ENCODE results near the gene RFX8. TPM values are rescaled to one million over a fixed set of nuclear protein-coding genes. Genes with fewer than 3 reads are reported as not detected.

Gene RFX8
- polyA plus RNA-seq (2013, experiment 1 of 4), result not detected
- polyA plus RNA-seq (2013, experiment 2 of 4), result not detected
- polyA plus RNA-seq (2013, experiment 3 of 4), result not detected
- 0.28 TPM for polyA plus RNA-seq (2013, experiment 4 of 4)

GRCh38 chr2:101474731-101475384 is at the start of gene RFX8:
RFX8 (minus strand) TSS chr2:101475112; CDS start chr2:101466848, 8,264 bp downstream.
- H3K4me1 ChIP-seq (ENCODE audit: control insufficient read depth, insufficient read depth, low read length), result peaks cover 11% of the 10 kb centered on the region
- no peaks in the 10 kb centered on the region for H3K36me3 ChIP-seq (ENCODE audit: control insufficient read depth, insufficient read depth, low read length)
- WGBS, 2 experiments, result 66 to 67% methylated on average over 19 to 20 of the region's 20 CpGs
- H3K27me3 ChIP-seq (ENCODE audit: control insufficient read depth, insufficient read depth, low read length, poor library complexity, severe bottlenecking), result peaks cover 29% of the 10 kb centered on the region
- H3K27ac ChIP-seq (ENCODE audit: insufficient read depth, low read depth, low read length, poor library complexity, severe bottlenecking), result no peak within 1 kb of the TSS
- H3K9me3 ChIP-seq (ENCODE audit: control insufficient read depth, low read length), result no peaks in the 10 kb centered on the region
- peak within 1 kb of the TSS; percentile 47 for H3K4me3 ChIP-seq (ENCODE audit: insufficient read depth, low read depth, low read length)

GRCh38 chr2:101521487-101521886 is 46.6 kb upstream of the RFX8 start:
- Histone ChIP-seq H3K36me3 (ENCODE audit: control insufficient read depth, insufficient read depth, low read length) (no peaks in the 10 kb centered on the region), H3K9me3 (ENCODE audit: control insufficient read depth, low read length) (no peaks in the 10 kb centered on the region), H3K27ac (ENCODE audit: insufficient read depth, low read depth, low read length, poor library complexity, severe bottlenecking) (no peak overlapping the region), H3K27me3 (ENCODE audit: control insufficient read depth, insufficient read depth, low read length, poor library complexity, severe bottlenecking) (no peaks in the 10 kb centered on the region), H3K4me3 (ENCODE audit: insufficient read depth, low read depth, low read length) (no peak overlapping the region), H3K4me1 (ENCODE audit: control insufficient read depth, insufficient read depth, low read length) (no peaks in the 10 kb centered on the region)
- WGBS, 2 experiments, result 94 to 98% methylated on average over 8 of the region's 8 CpGs

- Histone ChIP-seq H3K27me3 (ENCODE audit: control insufficient read depth, insufficient read depth, low read length, poor library complexity, severe bottlenecking) (no peaks in the 10 kb centered on the region), H3K4me1 (ENCODE audit: control insufficient read depth, insufficient read depth, low read length) (no peaks in the 10 kb centered on the region), H3K4me3 (ENCODE audit: insufficient read depth, low read depth, low read length) (no peak overlapping the region), H3K27ac (ENCODE audit: insufficient read depth, low read depth, low read length, poor library complexity, severe bottlenecking) (no peak overlapping the region), H3K9me3 (ENCODE audit: control insufficient read depth, low read length) (no peaks in the 10 kb centered on the region), H3K36me3 (ENCODE audit: control insufficient read depth, insufficient read depth, low read length) (no peaks in the 10 kb centered on the region)
- WGBS, 2 experiments, result 87 to 92% methylated on average over 3 of the region's 3 CpGs
These were observed 45.3 kb upstream of the RFX8 start for GRCh38 chr2:101520246-101520645.

- Histone ChIP-seq H3K27me3 (ENCODE audit: control insufficient read depth, insufficient read depth, low read length, poor library complexity, severe bottlenecking) (no peaks in the 10 kb centered on the region), H3K4me1 (ENCODE audit: control insufficient read depth, insufficient read depth, low read length) (no peaks in the 10 kb centered on the region), H3K36me3 (ENCODE audit: control insufficient read depth, insufficient read depth, low read length) (no peaks in the 10 kb centered on the region), H3K27ac (ENCODE audit: insufficient read depth, low read depth, low read length, poor library complexity, severe bottlenecking) (no peak overlapping the region), H3K9me3 (ENCODE audit: control insufficient read depth, low read length) (no peaks in the 10 kb centered on the region), H3K4me3 (ENCODE audit: insufficient read depth, low read depth, low read length) (no peak overlapping the region)
- WGBS, 2 experiments, result 52 to 67% methylated on average over 12 to 16 of the region's 16 CpGs
These were observed 43.9 kb upstream of the RFX8 start for GRCh38 chr2:101518578-101519492.

GRCh38 chr2:101517758-101518271 is 42.9 kb upstream of the RFX8 start:
- Histone ChIP-seq H3K4me1 (ENCODE audit: control insufficient read depth, insufficient read depth, low read length) (no peaks in the 10 kb centered on the region), H3K27me3 (ENCODE audit: control insufficient read depth, insufficient read depth, low read length, poor library complexity, severe bottlenecking) (no peaks in the 10 kb centered on the region), H3K4me3 (ENCODE audit: insufficient read depth, low read depth, low read length) (no peak overlapping the region), H3K27ac (ENCODE audit: insufficient read depth, low read depth, low read length, poor library complexity, severe bottlenecking) (no peak overlapping the region), H3K36me3 (ENCODE audit: control insufficient read depth, insufficient read depth, low read length) (no peaks in the 10 kb centered on the region), H3K9me3 (ENCODE audit: control insufficient read depth, low read length) (no peaks in the 10 kb centered on the region)

DNA sequence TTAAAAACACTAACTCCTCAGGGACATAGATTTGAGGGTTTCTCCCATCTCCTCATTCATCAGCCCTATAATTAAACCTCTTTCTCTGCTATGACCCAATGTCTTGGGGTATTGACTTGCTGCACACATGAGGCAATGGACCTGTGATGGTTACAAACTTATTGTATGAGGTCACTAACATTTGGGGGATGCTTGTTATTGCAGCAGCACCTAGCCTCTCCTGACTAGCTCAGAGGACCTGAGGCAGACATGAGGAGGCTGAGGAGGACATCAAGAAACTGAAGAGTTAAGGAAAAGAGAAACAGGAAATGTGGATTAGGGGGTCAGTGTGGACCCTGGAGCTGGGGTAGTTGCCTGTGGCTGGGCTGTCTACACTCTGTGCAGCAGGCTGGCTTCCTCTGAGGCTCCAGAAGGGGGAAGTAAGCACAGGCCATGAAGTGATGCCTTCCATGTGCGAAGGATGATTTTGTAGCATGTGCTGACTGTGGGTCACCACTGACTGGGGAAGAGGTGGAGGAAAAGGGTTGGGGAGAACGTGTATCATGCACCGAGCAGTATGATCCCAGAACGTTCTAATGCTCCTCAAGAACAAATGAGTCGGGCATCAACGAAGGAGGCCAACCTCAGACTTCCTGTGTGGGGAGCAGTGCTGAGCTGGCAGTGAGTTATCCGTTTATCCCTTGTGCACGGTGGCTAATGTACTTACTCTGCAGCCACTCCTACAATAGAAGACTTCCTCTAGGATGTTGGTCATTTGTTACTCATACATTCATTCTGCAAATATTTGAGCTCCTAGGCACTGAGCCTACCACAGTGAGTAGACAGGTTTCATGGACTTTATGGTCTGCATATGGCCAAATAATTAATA is 42.1 kb upstream of the RFX8 start:
- no peak overlapping the region for H3K4me3 ChIP-seq (ENCODE audit: insufficient read depth, low read depth, low read length)
- no peaks in the 10 kb centered on the region for H3K9me3 ChIP-seq (ENCODE audit: control insufficient read depth, low read length)
- H3K27ac ChIP-seq (ENCODE audit: insufficient read depth, low read depth, low read length, poor library complexity, severe bottlenecking), result no peak overlapping the region
- H3K27me3 ChIP-seq (ENCODE audit: control insufficient read depth, insufficient read depth, low read length, poor library complexity, severe bottlenecking), result no peaks in the 10 kb centered on the region
- 89 to 92% methylated on average over 8 of the region's 8 CpGs for WGBS, 2 experiments
- no peaks in the 10 kb centered on the region for H3K36me3 ChIP-seq (ENCODE audit: control insufficient read depth, insufficient read depth, low read length)
- H3K4me1 ChIP-seq (ENCODE audit: control insufficient read depth, insufficient read depth, low read length), result no peaks in the 10 kb centered on the region

GRCh38 chr2:101516349-101516748 is 41.4 kb upstream of the RFX8 start:
- no peak overlapping the region for H3K27ac ChIP-seq (ENCODE audit: insufficient read depth, low read depth, low read length, poor library complexity, severe bottlenecking)
- H3K4me3 ChIP-seq (ENCODE audit: insufficient read depth, low read depth, low read length), result no peak overlapping the region
- H3K27me3 ChIP-seq (ENCODE audit: control insufficient read depth, insufficient read depth, low read length, poor library complexity, severe bottlenecking), result no peaks in the 10 kb centered on the region
- H3K9me3 ChIP-seq (ENCODE audit: control insufficient read depth, low read length), result no peaks in the 10 kb centered on the region
- WGBS, 2 experiments, result 90 to 94% methylated on average over 5 of the region's 5 CpGs
- H3K36me3 ChIP-seq (ENCODE audit: control insufficient read depth, insufficient read depth, low read length), result no peaks in the 10 kb centered on the region
- no peaks in the 10 kb centered on the region for H3K4me1 ChIP-seq (ENCODE audit: control insufficient read depth, insufficient read depth, low read length)

DNA sequence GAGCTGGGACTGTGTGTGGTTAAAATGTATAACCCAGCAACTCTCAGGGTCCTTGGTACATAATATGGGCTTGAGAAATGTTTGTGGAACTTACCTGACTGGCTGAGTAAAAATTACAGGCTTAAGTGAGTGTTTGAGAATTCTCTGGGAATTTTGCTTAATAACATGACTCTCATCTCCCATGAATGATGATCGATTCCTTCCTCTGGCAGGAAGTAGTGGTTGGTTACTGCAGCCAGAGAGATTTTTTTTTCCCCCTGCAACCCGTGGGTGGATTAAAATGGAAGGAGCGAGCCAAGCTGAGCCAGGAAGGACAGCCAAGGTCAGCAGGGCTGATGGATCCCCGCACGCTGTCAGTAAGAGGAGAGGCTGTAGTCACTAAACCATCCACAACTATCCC is 40.6 kb upstream of the RFX8 start:
- no peaks in the 10 kb centered on the region for H3K9me3 ChIP-seq (ENCODE audit: control insufficient read depth, low read length)
- H3K4me1 ChIP-seq (ENCODE audit: control insufficient read depth, insufficient read depth, low read length), result no peaks in the 10 kb centered on the region
- WGBS, 2 experiments, result 87 to 94% methylated on average over 5 of the region's 5 CpGs
- no peaks in the 10 kb centered on the region for H3K36me3 ChIP-seq (ENCODE audit: control insufficient read depth, insufficient read depth, low read length)
- H3K4me3 ChIP-seq (ENCODE audit: insufficient read depth, low read depth, low read length), result no peak overlapping the region
- no peak overlapping the region for H3K27ac ChIP-seq (ENCODE audit: insufficient read depth, low read depth, low read length, poor library complexity, severe bottlenecking)
- no peaks in the 10 kb centered on the region for H3K27me3 ChIP-seq (ENCODE audit: control insufficient read depth, insufficient read depth, low read length, poor library complexity, severe bottlenecking)

DNA sequence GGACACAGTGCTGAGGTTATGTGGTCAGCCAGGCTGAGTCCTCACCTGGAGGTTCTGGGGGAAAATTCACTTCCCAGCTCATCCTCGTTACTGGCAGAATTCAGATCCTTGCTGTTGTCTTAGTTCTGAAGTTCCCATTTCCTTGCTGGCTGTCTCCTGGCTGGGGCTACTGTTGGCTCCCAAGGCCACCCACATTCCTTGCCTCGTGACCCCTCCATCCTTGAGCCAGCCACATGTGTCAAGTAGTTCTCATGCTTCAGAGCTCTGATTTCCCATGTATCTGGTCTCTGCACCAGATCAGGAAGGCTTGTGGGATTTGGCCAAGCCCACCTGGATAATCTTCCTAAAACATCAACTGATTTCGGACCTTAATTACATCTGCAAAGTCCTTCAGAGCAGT is 38.1 kb upstream of the RFX8 start:
- Histone ChIP-seq H3K36me3 (ENCODE audit: control insufficient read depth, insufficient read depth, low read length) (no peaks in the 10 kb centered on the region), H3K27ac (ENCODE audit: insufficient read depth, low read depth, low read length, poor library complexity, severe bottlenecking) (no peak overlapping the region), H3K4me1 (ENCODE audit: control insufficient read depth, insufficient read depth, low read length) (no peaks in the 10 kb centered on the region), H3K27me3 (ENCODE audit: control insufficient read depth, insufficient read depth, low read length, poor library complexity, severe bottlenecking) (no peaks in the 10 kb centered on the region), H3K4me3 (ENCODE audit: insufficient read depth, low read depth, low read length) (no peak overlapping the region), H3K9me3 (ENCODE audit: control insufficient read depth, low read length) (no peaks in the 10 kb centered on the region)
- WGBS, 2 experiments, result 87 to 95% methylated on average over 3 of the region's 3 CpGs

Measured in ectodermal cell (in vitro differentiated cells).